ENCODE measurements around the gene UBR4.

Gene UBR4

DNA sequence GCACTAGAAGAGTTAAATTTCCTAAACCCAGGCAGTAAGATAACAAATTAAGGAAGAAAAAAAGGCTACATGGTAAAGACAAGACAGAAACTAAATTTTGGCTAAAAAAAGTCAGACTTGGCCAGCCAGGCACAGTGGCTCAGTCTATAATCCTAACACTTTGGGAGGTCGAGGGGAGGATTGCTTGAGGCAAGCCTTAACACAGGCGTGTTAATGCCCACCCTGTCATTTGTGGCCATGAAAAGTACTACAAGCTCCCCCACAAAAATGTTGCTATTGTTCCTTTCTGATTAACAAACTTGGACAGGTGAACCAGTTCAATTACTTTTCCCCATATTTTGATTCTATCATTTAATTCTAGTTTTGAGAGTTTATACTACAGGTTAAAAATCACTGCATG, 32.3 kb downstream of the UBR4 start:
- DNase-seq (ENCODE audit: low read depth), result no peak
- TF ChIP-seq, protein P1, sequence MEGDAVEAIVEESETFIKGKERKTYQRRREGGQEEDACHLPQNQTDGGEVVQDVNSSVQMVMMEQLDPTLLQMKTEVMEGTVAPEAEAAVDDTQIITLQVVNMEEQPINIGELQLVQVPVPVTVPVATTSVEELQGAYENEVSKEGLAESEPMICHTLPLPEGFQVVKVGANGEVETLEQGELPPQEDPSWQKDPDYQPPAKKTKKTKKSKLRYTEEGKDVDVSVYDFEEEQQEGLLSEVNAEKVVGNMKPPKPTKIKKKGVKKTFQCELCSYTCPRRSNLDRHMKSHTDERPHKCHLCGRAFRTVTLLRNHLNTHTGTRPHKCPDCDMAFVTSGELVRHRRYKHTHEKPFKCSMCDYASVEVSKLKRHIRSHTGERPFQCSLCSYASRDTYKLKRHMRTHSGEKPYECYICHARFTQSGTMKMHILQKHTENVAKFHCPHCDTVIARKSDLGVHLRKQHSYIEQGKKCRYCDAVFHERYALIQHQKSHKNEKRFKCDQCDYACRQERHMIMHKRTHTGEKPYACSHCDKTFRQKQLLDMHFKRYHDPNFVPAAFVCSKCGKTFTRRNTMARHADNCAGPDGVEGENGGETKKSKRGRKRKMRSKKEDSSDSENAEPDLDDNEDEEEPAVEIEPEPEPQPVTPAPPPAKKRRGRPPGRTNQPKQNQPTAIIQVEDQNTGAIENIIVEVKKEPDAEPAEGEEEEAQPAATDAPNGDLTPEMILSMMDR (conservative IDR thresholded peaks at IDR 0.05; ENCODE audit: low read depth, low read length), result no peak
- no peak overlapping the region for H3K4me3 ChIP-seq (ENCODE audit: low read length)

DNA sequence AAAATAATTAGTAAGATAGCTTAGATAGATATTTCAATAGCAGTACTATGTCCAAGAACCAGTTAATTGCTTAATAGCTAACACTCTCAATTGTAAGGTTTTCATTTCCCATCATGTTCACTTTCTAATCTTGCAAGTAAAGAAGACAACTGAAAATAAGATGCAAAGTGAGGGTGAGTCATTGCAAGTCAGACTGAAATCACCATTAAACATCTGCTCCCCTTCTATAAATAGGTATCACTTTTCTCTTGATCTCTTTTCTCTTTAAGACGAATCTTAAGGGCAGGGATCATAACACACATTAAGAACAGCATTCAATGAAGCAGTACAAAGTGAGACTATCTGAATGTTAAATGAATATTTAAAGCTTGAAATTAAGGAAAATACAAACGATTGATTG, 40.4 kb downstream of the UBR4 start:
- DNase-seq (ENCODE audit: low read depth), result no peak
- TF ChIP-seq, protein P1 (conservative IDR thresholded peaks at IDR 0.05; ENCODE audit: low read depth, low read length), result no peak
- no peak overlapping the region for H3K4me3 ChIP-seq (ENCODE audit: low read length)

DNA sequence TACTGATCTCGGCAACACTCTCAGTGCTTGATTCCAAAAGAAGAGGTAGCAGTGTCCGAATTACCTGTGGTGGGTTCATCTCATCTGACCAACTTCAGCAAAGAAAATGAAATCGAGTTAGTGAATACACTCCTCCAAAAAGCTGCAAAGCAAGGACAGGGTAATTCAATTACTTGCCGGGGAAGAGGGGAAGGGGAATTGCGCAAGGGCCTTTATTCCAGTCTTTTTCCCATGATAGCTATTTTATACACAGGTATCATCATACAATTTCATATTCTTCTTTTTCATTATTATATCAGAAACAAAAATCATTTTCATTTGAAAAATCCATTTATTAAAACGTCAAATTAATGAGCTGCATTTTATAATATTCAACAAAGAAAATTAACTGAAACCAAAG, 42.9 kb downstream of the UBR4 start:
- no peak for DNase-seq (ENCODE audit: low read depth)
- H3K4me3 ChIP-seq (ENCODE audit: low read length), result no peak overlapping the region
- TF ChIP-seq, protein P1 (conservative IDR thresholded peaks at IDR 0.05; ENCODE audit: low read depth, low read length), result no peak

DNA sequence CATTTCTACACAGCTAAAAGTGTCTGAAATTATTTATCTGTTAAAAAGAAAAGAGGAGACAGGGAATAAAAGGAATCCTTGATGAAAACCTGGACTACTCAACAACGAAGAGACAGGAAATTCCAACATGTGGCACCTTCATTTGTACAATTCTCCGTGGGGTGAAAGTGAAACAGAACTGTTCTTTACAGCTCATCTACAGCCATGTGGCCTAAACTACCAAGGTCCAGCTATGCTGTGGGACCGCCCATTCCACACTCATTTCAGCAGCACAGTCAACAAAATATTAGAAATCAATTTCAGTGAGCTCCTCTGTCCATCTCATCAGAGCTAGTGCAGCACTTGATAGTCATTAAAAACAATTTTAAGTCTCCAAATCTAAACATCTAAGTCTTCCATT, 44.0 kb downstream of the UBR4 start:
- no peak overlapping the region for H3K4me3 ChIP-seq (ENCODE audit: low read length)
- TF ChIP-seq, protein P1 (conservative IDR thresholded peaks at IDR 0.05; ENCODE audit: low read depth, low read length), result no peak
- DNase-seq (ENCODE audit: low read depth), result no peak

DNA sequence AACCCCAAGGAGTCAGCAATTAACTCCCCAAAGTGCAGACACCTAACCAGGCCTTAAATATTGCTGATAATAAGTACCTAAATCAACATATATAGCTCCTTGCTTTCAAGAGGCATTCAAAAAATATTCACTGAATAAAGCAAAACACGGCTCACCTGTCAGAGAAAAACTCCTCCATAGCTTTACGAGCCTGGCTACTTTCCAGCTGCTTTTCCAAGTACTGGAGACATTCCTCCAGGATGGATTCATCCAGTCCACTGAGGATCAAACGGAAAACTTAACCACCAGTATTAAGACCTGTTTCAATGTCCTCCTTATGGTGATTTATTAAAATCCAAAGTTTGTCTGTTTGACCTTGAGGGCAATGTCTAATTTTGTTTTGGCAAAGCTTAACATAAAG, 44.6 kb downstream of the UBR4 start:
- no peak for DNase-seq (ENCODE audit: low read depth)
- TF ChIP-seq, protein P1 (conservative IDR thresholded peaks at IDR 0.05; ENCODE audit: low read depth, low read length), result no peak
- H3K4me3 ChIP-seq (ENCODE audit: low read length), result no peak overlapping the region

DNA sequence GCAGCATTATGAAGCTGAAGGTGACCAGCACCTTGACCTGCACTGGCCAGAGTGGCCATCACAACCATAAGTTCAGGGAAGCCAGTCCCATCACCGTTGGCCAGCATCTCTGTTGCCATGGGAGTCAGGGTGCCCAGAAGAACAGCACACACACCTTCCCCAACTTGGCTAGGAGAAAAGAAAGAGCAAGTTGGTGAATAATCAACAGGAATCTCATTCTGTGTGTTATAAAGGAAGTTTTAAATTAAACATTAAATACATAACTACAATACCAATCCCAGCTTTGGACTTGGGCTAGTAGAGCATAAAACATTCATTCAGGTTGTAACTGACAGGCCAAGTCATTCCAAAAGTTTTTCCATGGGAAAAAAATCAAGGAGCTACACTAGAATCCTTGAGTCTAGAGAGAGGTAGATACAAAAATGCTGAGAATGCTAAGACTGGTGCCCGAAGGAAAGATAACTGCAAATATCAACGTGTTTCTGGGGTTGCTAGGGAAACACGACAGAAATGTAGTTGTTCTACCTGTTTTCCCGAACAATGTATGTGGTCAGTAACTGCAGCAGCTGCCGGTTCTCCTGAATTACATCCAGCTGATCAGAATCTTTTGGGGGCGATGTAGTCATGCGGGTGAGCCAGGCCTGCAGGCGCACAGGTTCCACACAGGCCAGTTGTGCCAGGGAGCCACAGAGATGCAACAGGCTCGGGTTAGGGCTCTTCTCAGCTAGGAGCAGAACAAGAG, 45.6 kb downstream of the UBR4 start:
- no peak overlapping the region for H3K4me3 ChIP-seq (ENCODE audit: low read length)
- no peak for DNase-seq (ENCODE audit: low read depth)
- TF ChIP-seq, protein P1 (conservative IDR thresholded peaks at IDR 0.05; ENCODE audit: low read depth, low read length), result no peak

DNA sequence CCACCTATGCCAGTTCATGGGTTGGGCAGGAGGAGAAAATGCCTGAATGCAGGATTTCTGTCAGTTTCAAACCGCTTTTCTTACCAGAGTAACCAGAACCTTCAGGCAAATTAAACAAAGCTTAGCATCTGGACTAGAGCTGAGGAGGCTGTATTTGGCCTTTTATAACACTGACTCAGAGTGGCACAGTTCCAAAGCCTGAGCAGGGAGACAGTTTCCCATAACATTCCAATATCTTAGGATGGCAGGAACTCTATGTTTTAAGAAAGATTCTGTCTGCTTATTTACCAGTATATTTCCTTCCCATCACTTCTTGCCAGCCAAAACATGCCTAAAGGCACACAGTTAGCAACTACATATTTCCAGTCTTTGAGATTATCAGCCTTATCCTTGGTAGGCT, 46.8 kb downstream of the UBR4 start:
- H3K4me3 ChIP-seq (ENCODE audit: low read length), result no peak overlapping the region
- TF ChIP-seq, protein P1 (conservative IDR thresholded peaks at IDR 0.05; ENCODE audit: low read depth, low read length), result no peak
- DNase-seq (ENCODE audit: low read depth), result no peak

Data from retinal pigment epithelial cell (primary cell).